CD4-positive, CD25-positive, alpha-beta regulatory T cell (primary cell): Measurements from ENCODE around the gene PIK3C2G. TPM values are rescaled to one million over a fixed set of nuclear protein-coding genes. Genes with fewer than 3 reads are reported as not detected.

Experiments used
- ATAC-seq, 2 donors: fragments of 150-1000 bp; cut with Tn5 transposase; one replicate each; pipeline ENCODE4 v1.10.0; 2021; ENCODE audit warnings: low read depth in 2 of 2, moderate number of reproducible peaks in 2 of 2, moderate library complexity in 1 of 2
- DNase-seq, 3 donors: peaks; one replicate each; pipeline versions ENCODE4 v3.0.0 to v3.0.0-alpha.2; 2012 to 2022; ENCODE audit warnings: mixed read lengths in 1 of 3
- H3K27ac ChIP-seq: one replicate; pipeline ENCODE4 v1.7.0; 2013; ENCODE audit warnings: mild to moderate bottlenecking, low read length; ENCODE audit not compliant: insufficient read depth, poor library complexity, severe bottlenecking
- H3K27me3 ChIP-seq: one replicate; pipeline ENCODE4 v1.7.0; 2013; ENCODE audit warnings: low read length; ENCODE audit not compliant: control insufficient read depth, insufficient read depth
- H3K36me3 ChIP-seq: one replicate; pipeline ENCODE4 v1.7.0; 2013; ENCODE audit warnings: mild to moderate bottlenecking, low read length, moderate library complexity; ENCODE audit not compliant: control insufficient read depth, insufficient read depth
- H3K4me1 ChIP-seq: 2 replicates; pipeline ENCODE4 v1.7.0; 2013; ENCODE audit warnings: mild to moderate bottlenecking, low read length; ENCODE audit not compliant: insufficient read depth, control insufficient read depth, poor library complexity, severe bottlenecking
- H3K4me3 ChIP-seq: one replicate; pipeline ENCODE4 v1.7.0; 2013; ENCODE audit warnings: low read depth, mild to moderate bottlenecking, low read length, moderate library complexity
- H3K9me3 ChIP-seq, 2 experiments: 1 replicate in 1 of 2; 2 replicates in 1 of 2; pipeline ENCODE4 v1.7.0; 2013; ENCODE audit warnings: low read length in 2 of 2, mild to moderate bottlenecking in 1 of 2, moderate library complexity in 1 of 2; ENCODE audit not compliant: control insufficient read depth in 2 of 2
- H3K27ac Mint-ChIP-seq, 3 donors: one replicate each; pipeline ENCODE4 v1.8.0; 2020 to 2022; ENCODE audit warnings: mild to moderate bottlenecking in 3 of 3, mixed read lengths in 3 of 3, moderate library complexity in 2 of 3
- H3K27me3 Mint-ChIP-seq: one replicate; pipeline ENCODE4 v1.8.0; 2022; ENCODE audit warnings: mild to moderate bottlenecking, mixed read lengths
- H3K36me3 Mint-ChIP-seq: one replicate; pipeline ENCODE4 v1.8.0; 2020; ENCODE audit warnings: mixed read lengths
- H3K4me1 Mint-ChIP-seq, 4 donors: one replicate each; pipeline ENCODE4 v1.8.0; 2020 to 2022; ENCODE audit warnings: mixed read lengths in 4 of 4, mild to moderate bottlenecking in 1 of 4
- H3K4me3 Mint-ChIP-seq, 4 donors: one replicate each; pipeline ENCODE4 v1.8.0; 2020 to 2022; ENCODE audit warnings: mild to moderate bottlenecking in 4 of 4, mixed read lengths in 4 of 4, moderate library complexity in 3 of 4
- H3K9me3 Mint-ChIP-seq, 7 donors: one replicate each; pipeline ENCODE4 v1.8.0; 2020 to 2022; ENCODE audit warnings: mixed read lengths in 7 of 7, mild to moderate bottlenecking in 3 of 7, moderate library complexity in 2 of 7
- polyA plus RNA-seq, 4 donors: library from polyadenylated mRNA; unstranded; fragments of 300-500 nt; fragmentation: Illumina TruSeq; gene quantifications; one replicate each; pipeline ENCODE4 v1.2.3, GENCODE V29; 2021
- total RNA-seq: library from RNA; stranded (reverse); gene quantifications from one replicate; pipeline ENCODE4 v1.2.3, GENCODE V29; 2022

Gene PIK3C2G
- total and polyA plus RNA-seq, 5 donors from 2014 or later: not detected

DNA sequence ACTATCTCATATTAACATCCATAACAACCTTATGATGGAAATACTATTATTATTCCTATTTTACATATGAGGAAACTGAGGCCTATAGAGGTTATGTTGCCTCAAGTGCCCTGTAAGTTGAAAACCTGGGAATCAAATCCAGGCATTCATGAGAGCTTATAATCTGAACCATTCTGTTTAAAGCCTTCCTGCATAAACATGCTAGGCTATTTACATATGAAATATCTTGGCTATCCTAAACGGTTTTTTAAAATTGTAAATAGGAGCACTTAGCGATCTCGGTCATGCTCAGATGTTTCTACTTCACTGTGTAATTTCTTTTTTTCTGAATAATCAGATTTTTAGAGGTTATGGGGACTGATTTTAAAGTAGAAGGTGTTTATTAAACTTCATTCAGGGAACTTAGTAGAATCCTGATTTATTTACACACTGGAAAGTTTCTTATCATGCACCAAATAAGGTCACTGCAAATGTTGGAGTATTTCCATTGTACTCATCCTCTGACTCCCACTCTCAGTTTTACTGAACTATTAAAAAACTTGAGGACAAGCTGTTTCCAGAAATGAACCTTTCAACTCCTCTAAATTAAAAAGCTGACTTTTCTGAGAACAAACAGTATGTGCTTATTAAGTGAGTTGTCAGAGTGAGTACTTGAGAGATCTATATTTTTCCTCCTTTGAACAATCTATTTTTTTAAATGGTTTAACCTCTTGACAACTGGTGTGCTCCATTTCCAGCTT lies 141.7 kb downstream of the PIK3C2G start:
- peaks cover 0 to 25% (median 6%) of the 10 kb centered on the region in 7 donors for H3K9me3 Mint-ChIP-seq
- no peaks in the 10 kb centered on the region for H3K36me3 ChIP-seq
- H3K27me3 Mint-ChIP-seq: no peaks in the 10 kb centered on the region
- H3K9me3 ChIP-seq: peaks cover 0 to 4% of the 10 kb centered on the region in 2 experiments
- H3K4me3 Mint-ChIP-seq: no peak overlapping the region
- no peaks in the 10 kb centered on the region for H3K4me1 Mint-ChIP-seq
- no peak overlapping the region for H3K4me3 ChIP-seq
- no peak overlapping the region for H3K27ac Mint-ChIP-seq
- no peak for DNase-seq
- H3K27me3 ChIP-seq: no peaks in the 10 kb centered on the region
- no peak overlapping the region for H3K27ac ChIP-seq
- no peaks in the 10 kb centered on the region for H3K4me1 ChIP-seq
- ATAC-seq: no peak
- H3K36me3 Mint-ChIP-seq: no peaks in the 10 kb centered on the region

DNA sequence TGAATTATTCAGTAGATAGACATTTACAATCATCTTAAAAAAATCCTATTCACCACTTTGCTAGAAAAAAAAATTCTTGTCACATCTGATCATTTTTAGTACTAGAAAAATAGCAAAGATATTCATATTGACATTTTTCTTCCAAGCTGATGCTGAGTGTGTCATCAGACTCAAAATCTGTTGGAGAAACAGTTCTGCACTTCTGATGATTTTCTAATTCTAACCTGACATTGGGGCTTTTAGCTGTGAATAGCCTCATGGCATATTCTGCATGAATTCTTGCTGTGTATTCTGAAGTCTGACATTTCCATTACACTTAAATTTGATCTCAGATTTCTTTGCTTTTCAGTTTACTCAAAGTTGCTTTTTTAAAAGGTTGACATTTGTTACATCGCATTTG lies 150.1 kb downstream of the PIK3C2G start:
- H3K27me3 ChIP-seq: no peaks in the 10 kb centered on the region
- H3K27ac ChIP-seq: no peak overlapping the region
- no peaks in the 10 kb centered on the region for H3K4me1 ChIP-seq
- H3K4me3 Mint-ChIP-seq: no peak overlapping the region
- H3K9me3 Mint-ChIP-seq: peaks cover 0 to 19% (median 5%) of the 10 kb centered on the region in 7 donors
- DNase-seq (no peak), ATAC-seq (no peak)
- no peaks in the 10 kb centered on the region for H3K27me3 Mint-ChIP-seq
- H3K36me3 ChIP-seq: no peaks in the 10 kb centered on the region
- no peak overlapping the region for H3K4me3 ChIP-seq
- H3K9me3 ChIP-seq: no peaks in the 10 kb centered on the region
- no peak overlapping the region for H3K27ac Mint-ChIP-seq
- no peaks in the 10 kb centered on the region for H3K4me1 Mint-ChIP-seq
- H3K36me3 Mint-ChIP-seq: no peaks in the 10 kb centered on the region

DNA sequence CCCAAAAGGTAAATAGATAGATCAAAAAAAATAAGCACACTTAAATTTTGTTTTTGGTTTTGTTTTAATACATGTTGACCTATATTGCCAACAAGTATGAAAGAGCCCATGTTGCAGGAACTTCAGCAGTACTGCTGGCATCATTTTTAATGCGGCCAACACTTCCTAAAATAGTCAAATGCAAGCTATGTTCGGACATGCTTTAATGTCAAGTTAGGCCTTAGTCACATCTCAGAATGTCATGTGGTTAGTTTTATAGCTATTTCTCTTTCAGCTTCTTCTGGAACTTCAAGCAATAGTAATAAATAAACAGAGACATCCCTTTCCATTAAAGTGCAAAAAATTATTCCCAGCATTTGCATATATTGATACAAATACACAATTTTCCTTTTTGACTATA lies 153.4 kb downstream of the PIK3C2G start:
- no peak overlapping the region for H3K27ac ChIP-seq
- no peaks in the 10 kb centered on the region for H3K27me3 ChIP-seq
- Mint-ChIP-seq H3K27me3 (no peaks in the 10 kb centered on the region), H3K4me3 (no peak overlapping the region), H3K36me3 (no peaks in the 10 kb centered on the region), H3K9me3 (peaks cover 0 to 17% (median 3%) of the 10 kb centered on the region in 7 donors), H3K27ac (no peak overlapping the region), H3K4me1 (no peaks in the 10 kb centered on the region)
- no peaks in the 10 kb centered on the region for H3K4me1 ChIP-seq
- no peak for ATAC-seq
- no peak overlapping the region for H3K4me3 ChIP-seq
- H3K36me3 ChIP-seq: no peaks in the 10 kb centered on the region
- no peak for DNase-seq
- no peaks in the 10 kb centered on the region for H3K9me3 ChIP-seq

DNA sequence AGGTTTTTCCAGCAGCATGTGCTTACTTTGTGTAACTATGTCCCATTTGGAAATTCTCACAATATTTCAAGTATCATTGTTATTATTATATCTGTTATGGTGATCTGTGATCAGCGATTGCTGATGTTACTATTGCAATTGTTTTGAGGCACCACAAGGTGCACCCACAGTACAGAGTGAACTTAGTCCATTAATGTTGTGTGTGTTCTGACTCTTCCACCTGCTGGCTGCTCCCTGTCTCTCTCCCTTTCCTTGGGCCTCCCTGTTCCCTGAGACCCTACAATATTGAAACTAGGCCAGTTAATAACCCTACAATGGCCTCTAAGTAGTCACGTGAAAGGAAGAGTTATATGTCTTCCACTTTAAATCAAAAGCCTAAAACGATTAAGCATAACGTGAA lies 153.9 kb downstream of the PIK3C2G start:
- Histone ChIP-seq H3K9me3 (no peaks in the 10 kb centered on the region), H3K4me1 (no peaks in the 10 kb centered on the region), H3K27ac (no peak overlapping the region), H3K27me3 (no peaks in the 10 kb centered on the region), H3K36me3 (no peaks in the 10 kb centered on the region), H3K4me3 (no peak overlapping the region)
- DNase-seq (no peak), ATAC-seq (no peak)
- H3K4me1 Mint-ChIP-seq: no peaks in the 10 kb centered on the region
- H3K27ac Mint-ChIP-seq: no peak overlapping the region
- H3K4me3 Mint-ChIP-seq: no peak overlapping the region
- H3K36me3 Mint-ChIP-seq: no peaks in the 10 kb centered on the region
- no peaks in the 10 kb centered on the region for H3K27me3 Mint-ChIP-seq
- H3K9me3 Mint-ChIP-seq: peaks cover 0 to 15% (median 2%) of the 10 kb centered on the region in 7 donors

DNA sequence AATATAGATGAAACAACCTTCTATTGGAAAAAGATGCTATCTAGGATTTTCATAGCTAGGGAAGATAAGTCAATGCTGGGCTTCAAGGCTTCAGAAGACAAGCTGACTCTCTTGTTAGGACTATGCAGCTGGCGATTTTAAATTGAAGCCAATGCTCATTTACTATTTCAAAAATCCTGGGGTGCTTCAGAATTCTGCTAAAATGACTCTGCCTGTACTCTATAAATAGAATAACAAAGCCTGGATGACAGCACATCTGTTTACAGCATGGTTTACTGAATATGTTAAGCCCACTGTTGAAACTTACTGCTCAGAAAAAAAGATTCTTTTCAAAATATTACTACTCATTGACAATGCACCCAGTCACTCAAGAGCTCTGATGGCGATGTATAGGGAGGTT lies 155.1 kb downstream of the PIK3C2G start:
- Histone ChIP-seq H3K4me1 (no peaks in the 10 kb centered on the region), H3K4me3 (no peak overlapping the region), H3K27me3 (no peaks in the 10 kb centered on the region), H3K27ac (no peak overlapping the region), H3K9me3 (no peaks in the 10 kb centered on the region), H3K36me3 (no peaks in the 10 kb centered on the region)
- H3K36me3 Mint-ChIP-seq: no peaks in the 10 kb centered on the region
- H3K4me3 Mint-ChIP-seq: no peak overlapping the region
- H3K9me3 Mint-ChIP-seq: peaks cover 0 to 15% (median 2%) of the 10 kb centered on the region in 7 donors
- no peaks in the 10 kb centered on the region for H3K27me3 Mint-ChIP-seq
- no peak overlapping the region for H3K27ac Mint-ChIP-seq
- no peak for ATAC-seq
- H3K4me1 Mint-ChIP-seq: no peaks in the 10 kb centered on the region
- no peak for DNase-seq

DNA sequence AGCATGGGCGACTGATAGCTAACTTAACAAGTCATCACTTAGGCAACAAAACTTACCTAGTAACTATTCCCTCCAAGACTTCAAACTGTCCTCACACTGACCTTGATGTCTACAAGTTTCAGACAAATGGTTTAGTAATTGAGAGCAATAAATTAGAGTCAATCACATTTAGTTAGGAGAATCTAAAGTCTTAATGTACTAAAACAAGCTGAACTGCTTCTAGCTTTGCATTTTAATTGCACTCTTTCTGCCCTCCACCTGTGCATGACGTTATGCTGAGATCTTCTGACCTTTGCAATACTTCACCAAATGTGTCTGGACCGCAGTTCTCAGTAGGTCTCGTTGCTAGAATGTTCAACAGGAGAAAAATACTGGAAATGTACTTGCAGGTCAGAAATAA lies 158.0 kb downstream of the PIK3C2G start:
- Mint-ChIP-seq H3K36me3 (no peaks in the 10 kb centered on the region), H3K27ac (no peak overlapping the region), H3K9me3 (peaks cover 0 to 19% (median 2%) of the 10 kb centered on the region in 7 donors), H3K4me3 (no peak overlapping the region), H3K4me1 (no peaks in the 10 kb centered on the region), H3K27me3 (no peaks in the 10 kb centered on the region)
- Histone ChIP-seq H3K27ac (no peak overlapping the region), H3K27me3 (no peaks in the 10 kb centered on the region), H3K4me3 (no peak overlapping the region), H3K36me3 (no peaks in the 10 kb centered on the region), H3K9me3 (no peaks in the 10 kb centered on the region), H3K4me1 (no peaks in the 10 kb centered on the region)
- DNase-seq (no peak), ATAC-seq (no peak)

DNA sequence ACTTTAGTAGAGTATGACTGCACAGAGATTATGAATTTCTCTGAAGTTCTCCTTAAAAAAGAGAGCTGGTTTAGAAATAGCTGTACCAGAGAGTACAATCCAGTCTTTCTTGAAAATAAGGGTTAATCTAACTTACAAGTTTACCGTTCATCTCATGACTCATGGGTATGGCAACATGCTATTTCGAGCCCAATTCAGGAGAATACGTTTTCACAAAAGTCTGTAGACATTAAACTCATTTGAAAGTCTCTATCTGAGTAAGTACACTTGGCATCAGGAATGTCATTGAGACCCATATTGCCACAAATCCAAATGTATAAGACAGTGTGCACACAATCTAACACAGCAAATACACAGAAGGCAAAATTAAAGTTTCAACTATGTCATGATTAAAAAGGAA lies 160.5 kb downstream of the PIK3C2G start:
- H3K4me3 ChIP-seq: no peak overlapping the region
- no peaks in the 10 kb centered on the region for H3K36me3 Mint-ChIP-seq
- H3K27me3 ChIP-seq: no peaks in the 10 kb centered on the region
- H3K4me1 Mint-ChIP-seq: no peaks in the 10 kb centered on the region
- H3K4me1 ChIP-seq: no peaks in the 10 kb centered on the region
- no peak overlapping the region for H3K4me3 Mint-ChIP-seq
- ATAC-seq: no peak
- H3K9me3 Mint-ChIP-seq: peaks cover 0 to 13% (median 1%) of the 10 kb centered on the region in 7 donors
- H3K9me3 ChIP-seq: no peaks in the 10 kb centered on the region
- H3K27ac ChIP-seq: no peak overlapping the region
- H3K27me3 Mint-ChIP-seq: no peaks in the 10 kb centered on the region
- H3K27ac Mint-ChIP-seq: no peak overlapping the region
- no peak for DNase-seq
- no peaks in the 10 kb centered on the region for H3K36me3 ChIP-seq

DNA sequence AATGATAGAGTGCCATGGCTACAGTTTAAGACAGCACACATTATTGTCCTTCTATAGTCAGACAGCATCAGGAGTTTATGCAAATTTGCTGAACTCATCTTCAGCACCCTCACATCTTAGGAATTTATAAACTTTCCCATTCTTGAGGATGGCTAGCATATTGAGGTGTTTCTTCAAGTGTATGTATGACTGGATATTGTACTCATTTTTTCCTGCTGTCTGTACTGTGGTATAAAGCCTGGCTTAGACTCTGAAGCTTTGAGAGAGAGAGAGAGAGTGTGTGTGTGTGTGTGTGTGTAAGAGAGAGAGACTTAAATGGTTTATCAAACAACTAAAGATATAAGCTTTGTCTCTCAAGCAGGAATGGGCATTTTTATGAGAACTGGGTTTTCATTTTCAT lies 161.6 kb downstream of the PIK3C2G start:
- H3K27me3 ChIP-seq: no peaks in the 10 kb centered on the region
- no peaks in the 10 kb centered on the region for H3K4me1 ChIP-seq
- H3K4me1 Mint-ChIP-seq: no peaks in the 10 kb centered on the region
- no peaks in the 10 kb centered on the region for H3K36me3 Mint-ChIP-seq
- no peak overlapping the region for H3K27ac ChIP-seq
- H3K4me3 ChIP-seq: no peak overlapping the region
- no peak overlapping the region for H3K27ac Mint-ChIP-seq
- peaks cover 0 to 8% (median 1%) of the 10 kb centered on the region in 7 donors for H3K9me3 Mint-ChIP-seq
- ATAC-seq (no peak), DNase-seq (no peak)
- H3K36me3 ChIP-seq: no peaks in the 10 kb centered on the region
- H3K27me3 Mint-ChIP-seq: no peaks in the 10 kb centered on the region
- H3K4me3 Mint-ChIP-seq: no peak overlapping the region
- no peaks in the 10 kb centered on the region for H3K9me3 ChIP-seq
